Stomach (tissue), 4 donors: ENCODE results near the gene HOXA6.

Source experiments
- EP300 ChIP-seq: sonication (generic); formaldehyde crosslinking; IDR thresholded peaks from one replicate; pipeline ENCODE4 v1.6.1; 2017; ENCODE audit warnings: antibody characterized with exemption
- POLR2A ChIP-seq, 4 donors: fragments of 450-650 bp; IDR thresholded peaks; one replicate each; pipeline ENCODE4 v1.6.1; 2016; ENCODE audit warnings: antibody characterized with exemption in 4 of 4, control low read depth in 2 of 4, mild to moderate bottlenecking in 1 of 4, moderate library complexity in 1 of 4
- TF ChIP-seq, protein P1 (sequence below), 7 experiments: fragments of 450-650 bp in 4 of 7; fragments of 200-600 bp in 3 of 7; sonication (generic) in 3 of 7; IDR thresholded peaks; one replicate each; pipeline ENCODE4 v1.5.1; 2016 to 2019; ENCODE audit warnings: antibody characterized with exemption in 7 of 7, control low read depth in 2 of 7, mild to moderate bottlenecking in 1 of 7

DNA sequence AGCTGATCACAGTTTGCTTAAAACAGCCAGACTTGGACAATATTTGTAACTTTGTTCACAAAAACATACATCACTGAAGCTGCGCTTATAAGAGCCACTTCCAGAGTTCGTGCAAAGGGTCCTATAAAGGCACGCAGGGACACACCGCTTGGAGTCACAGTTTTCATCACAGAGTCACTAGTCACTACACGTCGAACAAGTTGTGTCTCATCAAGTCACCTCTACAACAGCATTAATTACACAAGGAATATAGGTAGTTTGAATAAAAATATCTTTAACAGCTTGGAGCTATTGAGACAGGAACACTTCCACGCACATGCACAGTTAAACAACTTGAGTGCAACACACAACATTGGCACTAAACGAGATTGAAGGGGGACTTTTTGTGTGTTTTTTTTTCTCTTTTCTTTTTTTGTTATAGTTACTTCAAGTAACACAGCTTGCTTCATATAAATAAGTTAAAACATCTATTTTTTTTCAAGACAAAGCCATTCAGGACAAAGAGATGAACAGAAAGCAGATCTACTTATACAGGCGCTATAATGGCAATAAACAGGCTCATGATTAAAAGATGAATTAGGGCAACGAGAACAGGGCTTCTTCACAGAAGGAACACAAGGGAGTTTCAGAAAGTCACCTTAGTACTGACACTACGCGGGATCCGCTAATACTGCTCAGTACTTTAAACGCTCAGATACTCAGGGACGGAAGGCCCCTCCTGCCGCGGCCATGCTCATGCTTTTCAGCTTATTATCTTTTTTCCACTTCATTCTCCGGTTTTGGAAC lies 6.2 kb downstream of the HOXA6 start:
- TF ChIP-seq, protein P1, sequence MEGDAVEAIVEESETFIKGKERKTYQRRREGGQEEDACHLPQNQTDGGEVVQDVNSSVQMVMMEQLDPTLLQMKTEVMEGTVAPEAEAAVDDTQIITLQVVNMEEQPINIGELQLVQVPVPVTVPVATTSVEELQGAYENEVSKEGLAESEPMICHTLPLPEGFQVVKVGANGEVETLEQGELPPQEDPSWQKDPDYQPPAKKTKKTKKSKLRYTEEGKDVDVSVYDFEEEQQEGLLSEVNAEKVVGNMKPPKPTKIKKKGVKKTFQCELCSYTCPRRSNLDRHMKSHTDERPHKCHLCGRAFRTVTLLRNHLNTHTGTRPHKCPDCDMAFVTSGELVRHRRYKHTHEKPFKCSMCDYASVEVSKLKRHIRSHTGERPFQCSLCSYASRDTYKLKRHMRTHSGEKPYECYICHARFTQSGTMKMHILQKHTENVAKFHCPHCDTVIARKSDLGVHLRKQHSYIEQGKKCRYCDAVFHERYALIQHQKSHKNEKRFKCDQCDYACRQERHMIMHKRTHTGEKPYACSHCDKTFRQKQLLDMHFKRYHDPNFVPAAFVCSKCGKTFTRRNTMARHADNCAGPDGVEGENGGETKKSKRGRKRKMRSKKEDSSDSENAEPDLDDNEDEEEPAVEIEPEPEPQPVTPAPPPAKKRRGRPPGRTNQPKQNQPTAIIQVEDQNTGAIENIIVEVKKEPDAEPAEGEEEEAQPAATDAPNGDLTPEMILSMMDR (IDR thresholded peaks at IDR 0.05) = no peak
- no peak for TF ChIP-seq POLR2A (IDR thresholded peaks at IDR 0.05)
- TF ChIP-seq EP300 = no peak
